ENCODE data around the gene IL18. TPM values are rescaled to one million over a fixed set of nuclear protein-coding genes. Genes with fewer than 3 reads are reported as not detected.
"Not testable (repeated sequence)": the region's sequence is repeated elsewhere in the genome, so short reads cannot be mapped to it uniquely, and the experiment has no call there.

IL18 gene
- total RNA-seq, 1 experiment from 2014 or later: 0.31 TPM

- no peak for DNase-seq
- Histone ChIP-seq H4K8ac (replicated peaks; ENCODE audit: insufficient read length, low read depth, low read length) (no peak overlapping the region), H3K9ac (ENCODE audit: extremely low read depth, insufficient read length, low read length) (no peak overlapping the region), H2BK12ac (ENCODE audit: insufficient read length, low read depth, low read length) (no peak overlapping the region), H3K18ac (ENCODE audit: insufficient read length, low read depth, low read length) (no peak overlapping the region), H2BK120ac (ENCODE audit: low read depth, low read length, poor library complexity, severe bottlenecking) (no peak overlapping the region), H2BK20ac (ENCODE audit: low read depth, low read length, poor library complexity, severe bottlenecking) (no peak overlapping the region), H3K4me1 (ENCODE audit: insufficient read depth, low read length) (no peaks in the 10 kb centered on the region), H3K27me3 (ENCODE audit: insufficient read depth, low read length) (no peaks in the 10 kb centered on the region), H3K23ac (ENCODE audit: insufficient read length, low read depth, low read length) (no peak overlapping the region), H4K20me1 (ENCODE audit: control insufficient read depth, insufficient read depth, insufficient read length) (no peaks in the 10 kb centered on the region), H2AK5ac (ENCODE audit: insufficient read length, low read length) (no peak overlapping the region), H3K4ac (ENCODE audit: low read depth, low read length) (no peak overlapping the region), H4K91ac (ENCODE audit: insufficient read length, low read depth, low read length) (no peak overlapping the region), H2BK15ac (ENCODE audit: low read depth, low read length) (no peak overlapping the region), H3K4me2 (ENCODE audit: insufficient read depth, insufficient read length, low read length) (no peak overlapping the region), H3K9me3 (ENCODE audit: control insufficient read depth, low read depth, low read length) (no peaks in the 10 kb centered on the region), H2BK5ac (ENCODE audit: insufficient read length, low read length) (no peak overlapping the region), H3K27ac (ENCODE audit: insufficient read length, low read depth, low read length) (no peak overlapping the region), H4K5ac (ENCODE audit: insufficient read length, low read depth, low read length) (no peak overlapping the region), H3K79me2 (ENCODE audit: insufficient read depth, low read length) (no peaks in the 10 kb centered on the region), H3K23me2 (ENCODE audit: insufficient read length, low read depth, low read length, poor library complexity, severe bottlenecking) (no peaks in the 10 kb centered on the region), H2AFZ (ENCODE audit: low read length) (no peak overlapping the region), H3K56ac (ENCODE audit: insufficient read length, low read depth, low read length) (no peak overlapping the region), H3K14ac (ENCODE audit: insufficient read depth, low read length) (no peak overlapping the region), H3K79me1 (ENCODE audit: insufficient read depth, low read depth, low read length, poor library complexity, severe bottlenecking) (no peaks in the 10 kb centered on the region), H3T11ph (ENCODE audit: low read length) (no peak overlapping the region)
- H3K9me3 Mint-ChIP-seq: no peaks in the 10 kb centered on the region
- H3K4me3 Mint-ChIP-seq: no peak overlapping the region
- H3K27me3 Mint-ChIP-seq (ENCODE audit: low read depth): no peaks in the 10 kb centered on the region
- no peak overlapping the region for H3K27ac Mint-ChIP-seq
- peaks cover 16 to 32% (median 28%) of the 10 kb centered on the region in 3 experiments; a peak in 6 of 7 replicates for H3K36me3 Mint-ChIP-seq (ENCODE audit: insufficient read depth in 1 of 3, low read depth in 3 of 3)
- H3K4me1 Mint-ChIP-seq: no peaks in the 10 kb centered on the region
- TF ChIP-seq CTCF (conservative IDR thresholded peaks at IDR 0.05): no peak
These were observed 67.7 kb downstream of the IL18 start for GRCh38 chr11:112096194-112096593.

GRCh38 chr11:112095302-112095701, 68.6 kb downstream of the IL18 start:
- not testable (repeated sequence) for H4K5ac ChIP-seq (ENCODE audit: insufficient read length, low read depth, low read length); H3K4me1 ChIP-seq (ENCODE audit: insufficient read depth, low read length); H3K23ac ChIP-seq (ENCODE audit: insufficient read length, low read depth, low read length); H2BK120ac ChIP-seq (ENCODE audit: low read depth, low read length, poor library complexity, severe bottlenecking); H3K27ac Mint-ChIP-seq; H2AFZ ChIP-seq (ENCODE audit: low read length); DNase-seq; H3K4ac ChIP-seq (ENCODE audit: low read depth, low read length); H3K79me1 ChIP-seq (ENCODE audit: insufficient read depth, low read depth, low read length, poor library complexity, severe bottlenecking); H4K20me1 ChIP-seq (ENCODE audit: control insufficient read depth, insufficient read depth, insufficient read length); H3K79me2 ChIP-seq (ENCODE audit: insufficient read depth, low read length); H3K9me3 ChIP-seq (ENCODE audit: control insufficient read depth, low read depth, low read length); H3K18ac ChIP-seq (ENCODE audit: insufficient read length, low read depth, low read length); H2AK5ac ChIP-seq (ENCODE audit: insufficient read length, low read length); H3K56ac ChIP-seq (ENCODE audit: insufficient read length, low read depth, low read length); H2BK5ac ChIP-seq (ENCODE audit: insufficient read length, low read length); H2BK20ac ChIP-seq (ENCODE audit: low read depth, low read length, poor library complexity, severe bottlenecking); H3K14ac ChIP-seq (ENCODE audit: insufficient read depth, low read length); H3K27ac ChIP-seq (ENCODE audit: insufficient read length, low read depth, low read length); H4K8ac ChIP-seq (replicated peaks; ENCODE audit: insufficient read length, low read depth, low read length); H3K27me3 ChIP-seq (ENCODE audit: insufficient read depth, low read length); H3K23me2 ChIP-seq (ENCODE audit: insufficient read length, low read depth, low read length, poor library complexity, severe bottlenecking); H2BK12ac ChIP-seq (ENCODE audit: insufficient read length, low read depth, low read length); H3K9ac ChIP-seq (ENCODE audit: extremely low read depth, insufficient read length, low read length); H3K27me3 Mint-ChIP-seq (ENCODE audit: low read depth); H3K4me2 ChIP-seq (ENCODE audit: insufficient read depth, insufficient read length, low read length); H3K4me1 Mint-ChIP-seq; H3T11ph ChIP-seq (ENCODE audit: low read length); H4K91ac ChIP-seq (ENCODE audit: insufficient read length, low read depth, low read length); H3K4me3 Mint-ChIP-seq; H3K9me3 Mint-ChIP-seq; H2BK15ac ChIP-seq (ENCODE audit: low read depth, low read length)
- no CpG with 5 or more reads among the region's 2 CpGs for WGBS (ENCODE audit: extremely low coverage, insufficient read length, low lambda C conversion rate)
- peaks cover 22 to 41% (median 34%) of the 10 kb centered on the region in 3 experiments; a peak in 6 of 7 replicates for H3K36me3 Mint-ChIP-seq (ENCODE audit: insufficient read depth in 1 of 3, low read depth in 3 of 3)

All from H9 (cell line).